Gastrocnemius medialis (tissue), 4 donors: ENCODE data around the gene MSL2.

Experiments
- CTCF ChIP-seq, 5 experiments: fragments of 450-650 bp in 3 of 5; fragments of 200-600 bp in 2 of 5; sonication (generic) in 2 of 5; IDR thresholded peaks in 4 of 5; conservative IDR thresholded peaks in 1 of 5; 1 replicate in 4 of 5; 2 replicates in 1 of 5; pipeline ENCODE4 v1.5.1; 2016 to 2019; ENCODE audit warnings: antibody characterized with exemption in 5 of 5, mild to moderate bottlenecking in 3 of 5, moderate library complexity in 3 of 5
- POLR2A ChIP-seq, 2 donors: fragments of 450-650 bp; IDR thresholded peaks; one replicate each; pipeline ENCODE4 v1.6.1; 2017; ENCODE audit warnings: antibody characterized with exemption in 2 of 2, mild to moderate bottlenecking in 2 of 2, moderate library complexity in 2 of 2

GRCh38 chr3:136186846-136187245 is 9.3 kb downstream of the MSL2 start:
- TF ChIP-seq CTCF (IDR thresholded peaks at IDR 0.05 in 4 of 5, conservative IDR thresholded peaks at IDR 0.05 in 1 of 5) (no peak), POLR2A (IDR thresholded peaks at IDR 0.05) (no peak)
